Effector CD4-positive, alpha-beta T cell (primary cell): ENCODE data around the gene SRP72.
"Not testable (repeated sequence)": the region's sequence is repeated elsewhere in the genome, so short reads cannot be mapped to it uniquely, and the experiment has no call there.

Source experiments
- DNase-seq: peaks from one replicate; pipeline ENCODE4 v3.0.0-alpha.2; 2020

Gene SRP72

DNA sequence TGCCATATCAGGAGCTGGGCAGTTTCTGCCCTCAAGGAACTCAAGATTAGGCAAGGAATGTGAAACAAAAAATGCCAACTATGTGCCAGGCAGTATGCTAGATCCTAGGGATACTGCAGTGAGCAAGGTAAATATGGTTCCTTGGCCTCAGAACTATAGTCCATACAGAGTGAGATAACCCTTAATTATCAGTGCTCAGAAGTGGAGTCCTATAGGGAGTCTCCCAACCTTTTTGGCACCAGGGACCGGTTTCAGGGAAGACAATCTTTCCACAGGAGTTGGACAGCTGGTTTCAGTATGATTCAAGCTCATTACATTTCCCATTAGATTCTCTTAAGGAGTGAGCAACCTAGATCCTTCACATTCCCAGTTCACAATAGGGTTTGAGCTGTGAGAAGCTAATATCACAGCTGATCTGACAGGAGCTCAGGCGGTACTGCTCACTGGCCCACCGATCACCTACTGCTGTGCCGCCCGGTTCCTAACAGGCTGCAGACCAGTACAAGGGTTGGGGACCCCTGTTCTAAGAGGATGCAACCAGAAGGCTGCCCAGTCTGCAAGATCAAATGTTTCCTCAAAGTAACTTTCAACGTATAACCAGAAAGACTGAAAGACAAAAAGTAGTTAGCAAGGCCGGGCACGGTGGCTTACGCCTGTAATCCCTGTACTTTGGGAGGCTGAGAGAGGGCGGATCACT lies 1.7 kb upstream of the SRP72 start:
- DNase-seq: no peak

DNA sequence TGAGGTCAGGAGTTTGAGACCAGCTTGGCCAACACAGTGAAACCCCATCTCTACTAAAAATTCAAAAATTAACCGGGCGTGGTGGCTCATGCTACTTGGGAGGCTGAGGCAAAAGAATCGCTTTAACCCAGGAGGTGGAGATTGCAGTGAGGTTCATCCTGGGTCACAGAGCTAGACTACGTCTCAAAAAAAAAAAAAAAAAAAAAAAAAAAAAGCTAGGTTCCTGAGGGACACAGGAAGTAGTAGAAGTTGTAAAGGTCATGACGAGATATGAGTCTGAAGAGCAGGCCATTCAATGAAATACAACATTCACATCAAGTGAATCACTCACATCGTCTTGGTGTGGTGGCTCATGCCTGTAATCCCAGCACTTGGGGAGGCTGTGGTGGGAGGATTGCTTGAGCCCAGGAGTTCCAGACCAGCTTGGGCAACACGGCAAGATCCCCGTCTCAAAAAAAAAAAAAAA lies 1.1 kb upstream of the SRP72 start:
- not testable (repeated sequence) for DNase-seq

DNA sequence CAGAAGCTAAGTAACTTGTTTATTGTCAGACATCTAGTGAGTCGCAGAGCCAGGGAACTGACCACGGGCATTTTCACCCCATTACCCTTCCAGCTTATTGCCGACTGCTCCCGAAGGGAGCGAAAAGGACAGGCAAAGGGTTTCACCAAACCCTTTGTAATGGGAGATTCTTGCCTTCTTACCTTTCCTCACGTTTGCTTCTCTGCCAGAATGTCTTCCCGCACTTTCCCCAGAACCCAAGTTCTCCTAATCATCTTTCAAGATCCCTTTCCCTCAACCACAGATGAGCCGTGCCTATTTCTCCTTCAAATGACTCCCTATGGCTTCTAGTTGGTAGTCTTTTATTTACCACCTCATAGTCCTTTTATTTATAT lies 520 bp upstream of the SRP72 start:
- no peak for DNase-seq

DNA sequence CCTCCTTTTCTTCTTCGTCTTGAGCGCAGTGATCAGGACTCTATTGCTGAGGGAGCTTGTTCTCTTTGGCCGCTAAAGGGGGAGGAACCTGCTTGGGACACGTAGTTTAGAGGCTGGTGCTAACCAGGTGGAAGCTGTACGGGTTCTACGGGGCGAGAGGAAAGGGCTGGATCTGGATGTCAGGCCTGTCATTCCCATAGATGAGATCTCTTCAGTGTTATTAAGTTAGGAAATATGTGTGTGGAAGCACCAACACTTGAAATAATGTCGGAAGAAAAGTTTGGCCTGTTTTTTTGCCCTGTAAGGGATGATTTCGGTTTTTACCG lies 643 bp downstream of the SRP72 start:
- DNase-seq: no peak

DNA sequence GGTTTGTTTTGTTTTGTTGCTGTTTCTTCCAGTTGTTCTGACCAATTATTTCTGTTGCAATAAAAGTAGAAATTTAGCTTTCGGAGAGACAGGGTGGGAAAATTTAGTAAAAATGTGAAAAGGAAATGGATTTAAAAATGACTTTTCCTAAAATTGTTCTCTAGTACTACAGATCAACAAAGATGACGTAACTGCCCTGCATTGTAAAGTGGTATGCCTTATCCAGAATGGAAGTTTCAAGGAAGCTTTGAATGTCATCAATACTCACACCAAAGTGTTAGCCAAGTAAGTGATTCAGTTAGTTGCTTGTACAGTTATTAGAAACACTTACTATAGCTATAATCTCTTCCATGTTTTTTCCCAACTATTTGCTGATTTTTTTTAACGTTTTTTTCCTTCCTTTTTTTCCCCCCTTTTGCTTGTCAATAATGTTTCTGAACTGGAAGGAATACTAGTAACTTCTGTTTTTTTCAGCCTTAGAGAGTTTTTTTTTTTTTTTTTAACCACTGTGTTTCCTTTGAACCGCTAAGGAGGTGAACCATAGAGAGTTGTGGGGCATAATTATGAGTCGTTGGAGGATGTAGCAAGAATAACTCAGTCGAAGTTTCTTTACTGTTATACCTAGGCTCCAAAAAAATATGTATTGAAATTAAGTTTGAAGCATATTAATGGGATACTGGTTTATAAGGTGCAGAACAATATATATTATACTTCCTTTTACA lies 2.2 kb downstream of the SRP72 start:
- DNase-seq: no peak

DNA sequence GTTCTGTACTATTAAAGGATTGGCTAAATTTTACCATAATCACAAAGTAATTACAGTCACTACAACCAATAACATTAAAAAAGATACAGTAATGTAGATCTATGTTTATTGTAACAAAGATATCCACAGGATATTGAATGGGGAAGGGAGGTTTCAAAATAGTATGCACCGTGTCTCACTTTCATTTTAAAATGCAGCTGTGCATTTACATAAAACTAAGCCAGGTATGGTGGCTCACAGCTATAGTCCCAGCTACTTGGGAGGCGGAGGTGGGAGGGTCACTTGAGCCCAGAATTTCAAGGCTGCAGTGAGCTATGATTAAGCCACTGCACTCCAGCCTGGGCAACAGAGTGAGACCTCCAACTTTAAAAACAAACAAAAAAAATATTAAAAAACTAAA lies 8.5 kb downstream of the SRP72 start:
- DNase-seq: no peak

DNA sequence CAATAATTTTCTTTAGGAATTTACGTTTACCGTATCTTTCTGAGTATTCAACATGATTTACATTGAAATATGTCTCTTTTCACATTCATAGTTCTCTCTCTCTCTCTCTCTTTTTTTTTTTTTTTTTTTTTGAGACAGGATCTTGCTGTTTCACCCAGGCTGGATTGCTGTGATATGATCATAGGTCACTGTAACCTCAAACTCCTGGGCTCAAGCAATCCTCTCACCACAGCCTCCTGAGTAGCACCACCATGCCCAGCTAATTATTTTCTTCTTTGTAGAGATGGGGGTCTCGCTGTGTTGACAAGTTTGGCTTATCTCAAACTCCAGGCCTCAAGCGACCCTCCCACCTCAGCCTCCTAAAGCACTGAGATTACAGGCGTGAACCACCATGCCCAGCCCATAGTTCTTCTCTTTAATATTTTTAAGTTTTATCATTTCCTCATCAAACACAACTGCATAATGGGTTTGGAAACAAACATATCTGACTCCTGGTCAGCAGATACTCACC lies 9.8 kb downstream of the SRP72 start:
- DNase-seq: no peak

DNA sequence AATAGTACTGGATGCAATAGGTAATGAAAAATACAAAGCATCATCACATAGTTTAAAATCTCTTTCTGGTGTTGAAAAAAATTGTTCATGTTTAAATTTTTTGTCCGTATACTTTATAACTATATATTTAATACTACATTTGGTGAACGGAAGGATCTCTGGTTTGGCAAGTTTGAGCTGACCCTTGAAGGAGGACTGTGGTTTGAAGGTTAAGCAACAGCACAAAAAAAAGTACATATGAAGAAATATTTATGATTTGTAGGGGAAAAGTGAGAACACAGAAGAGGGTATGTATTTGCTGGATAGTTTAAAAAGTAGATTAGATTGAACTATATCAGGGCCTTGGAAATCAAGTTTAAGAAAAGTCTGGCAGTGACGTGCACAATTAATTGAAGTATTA lies 13.3 kb downstream of the SRP72 start:
- DNase-seq: no peak

DNA sequence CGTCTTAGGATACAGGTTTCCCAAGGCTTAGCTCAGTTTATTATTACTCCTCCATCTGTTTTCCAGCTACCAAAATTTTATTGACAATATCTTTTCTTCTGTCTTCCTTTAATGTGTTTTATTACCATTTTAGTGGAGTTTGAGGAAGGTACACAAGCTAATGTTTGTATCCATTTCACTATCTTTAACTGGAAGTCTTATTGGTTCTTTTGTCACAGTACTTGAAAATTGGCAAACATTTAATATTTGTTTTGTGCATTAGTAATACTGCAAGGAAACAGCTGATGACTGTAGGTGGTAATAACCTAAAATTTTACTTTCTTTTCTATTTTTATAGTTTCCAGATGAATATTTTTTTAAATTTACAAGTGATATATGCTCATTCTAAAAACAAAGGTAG lies 28.8 kb downstream of the SRP72 start:
- DNase-seq: no peak

DNA sequence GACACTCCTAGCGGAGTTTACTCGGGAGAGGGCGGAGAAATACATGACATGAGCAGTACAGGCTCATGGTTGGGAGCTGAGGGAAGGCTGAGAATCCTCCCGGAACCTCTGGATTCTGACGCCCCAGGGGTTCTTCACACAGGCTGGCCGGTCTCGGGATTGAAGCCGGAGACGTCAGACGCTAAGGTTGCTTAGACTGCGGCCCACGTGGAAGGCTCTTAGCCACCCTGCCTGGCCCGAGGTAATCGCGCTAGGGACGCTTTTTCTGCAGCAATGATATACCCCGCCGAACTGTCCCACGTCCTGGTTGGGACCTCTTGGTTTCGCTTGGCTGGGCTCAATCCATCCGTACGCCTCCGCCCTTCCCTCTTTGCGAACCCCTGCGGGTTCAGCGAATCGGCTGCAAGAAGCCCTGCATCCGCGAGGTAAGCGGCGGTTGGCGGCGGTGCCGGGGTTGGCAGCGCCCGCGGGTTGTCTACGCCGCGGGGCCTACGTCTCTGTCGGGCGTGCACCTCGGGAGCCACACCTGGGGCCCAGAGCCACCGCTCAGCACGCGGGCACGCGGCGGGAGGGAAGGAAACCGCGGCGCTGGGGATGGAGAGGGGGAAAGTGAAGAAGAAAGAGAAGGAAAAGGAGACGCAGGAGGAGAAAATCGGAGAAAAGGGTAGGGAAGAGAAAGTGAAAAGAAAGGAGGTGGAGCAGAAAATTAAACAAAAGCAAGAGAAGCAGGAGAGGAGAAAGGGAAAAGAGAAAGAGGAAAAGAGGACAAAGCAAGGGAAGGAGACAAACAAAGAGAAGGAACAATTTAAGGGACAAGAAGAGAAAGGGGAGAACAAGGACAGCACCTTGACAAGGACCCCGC lies 38.1 kb downstream of the SRP72 start, which contains the start of gene ARL9:
Gene ARL9 (plus strand): TSS at position 523 of the 862 bp plus-strand sequence. CDS start 72 bp downstream, at position 595.
- DNase-seq: peak; percentile 49

DNA sequence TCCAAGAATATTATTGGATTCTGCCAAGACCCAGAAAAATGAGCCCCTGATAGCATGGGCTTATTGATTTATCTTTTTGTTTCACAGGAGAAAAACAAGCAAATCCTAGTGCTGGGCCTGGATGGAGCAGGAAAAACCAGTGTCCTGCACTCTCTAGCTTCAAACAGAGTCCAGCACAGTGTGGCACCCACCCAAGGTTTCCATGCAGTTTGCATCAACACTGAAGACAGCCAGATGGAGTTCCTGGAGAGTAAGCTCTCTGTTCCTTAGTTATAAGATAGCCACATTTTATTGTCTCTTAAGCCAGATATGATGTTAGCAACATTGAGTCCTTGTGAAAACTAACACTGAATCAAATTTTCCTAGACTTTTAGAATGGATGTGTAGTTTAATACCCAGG lies 43.7 kb downstream of the SRP72 start:
- DNase-seq: no peak

DNA sequence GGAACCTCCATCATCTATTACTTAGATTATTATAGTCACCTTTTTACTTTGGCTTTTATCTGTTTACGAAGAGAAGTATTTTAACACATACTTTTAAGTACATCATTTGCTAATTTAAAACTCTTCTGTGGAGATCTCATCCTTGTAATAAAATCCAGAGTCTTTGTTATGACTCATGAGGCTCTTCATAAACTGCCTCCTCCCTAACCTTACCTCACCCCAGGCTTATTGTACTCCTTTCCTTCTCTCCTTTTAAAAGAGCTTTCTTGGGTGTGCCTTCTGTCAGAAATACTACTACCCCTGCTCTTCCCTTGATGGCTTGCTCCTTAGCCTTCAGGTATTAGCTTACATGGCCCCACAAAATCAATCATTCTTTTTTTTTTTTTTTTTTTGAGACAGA lies 44.7 kb downstream of the SRP72 start:
- no peak for DNase-seq

DNA sequence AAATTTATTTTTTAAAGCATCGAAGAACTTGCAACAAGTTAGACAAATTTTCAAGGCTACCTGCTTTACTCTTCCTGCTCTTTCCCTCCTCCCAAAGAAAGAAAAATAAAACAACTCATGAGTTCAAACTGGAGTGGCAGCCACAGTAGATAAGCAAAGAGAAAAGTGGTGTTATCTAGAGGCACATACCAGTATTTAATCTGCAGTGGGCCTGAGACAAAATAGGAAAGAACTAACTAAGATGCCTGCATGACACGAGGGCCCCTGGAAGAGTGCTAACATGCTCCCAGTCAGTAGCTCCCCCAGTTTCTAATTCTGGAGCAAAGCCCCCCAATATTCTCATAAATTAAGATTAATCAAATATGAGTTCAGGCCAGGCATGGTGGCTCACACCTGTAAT lies 46.1 kb downstream of the SRP72 start:
- DNase-seq: no peak

DNA sequence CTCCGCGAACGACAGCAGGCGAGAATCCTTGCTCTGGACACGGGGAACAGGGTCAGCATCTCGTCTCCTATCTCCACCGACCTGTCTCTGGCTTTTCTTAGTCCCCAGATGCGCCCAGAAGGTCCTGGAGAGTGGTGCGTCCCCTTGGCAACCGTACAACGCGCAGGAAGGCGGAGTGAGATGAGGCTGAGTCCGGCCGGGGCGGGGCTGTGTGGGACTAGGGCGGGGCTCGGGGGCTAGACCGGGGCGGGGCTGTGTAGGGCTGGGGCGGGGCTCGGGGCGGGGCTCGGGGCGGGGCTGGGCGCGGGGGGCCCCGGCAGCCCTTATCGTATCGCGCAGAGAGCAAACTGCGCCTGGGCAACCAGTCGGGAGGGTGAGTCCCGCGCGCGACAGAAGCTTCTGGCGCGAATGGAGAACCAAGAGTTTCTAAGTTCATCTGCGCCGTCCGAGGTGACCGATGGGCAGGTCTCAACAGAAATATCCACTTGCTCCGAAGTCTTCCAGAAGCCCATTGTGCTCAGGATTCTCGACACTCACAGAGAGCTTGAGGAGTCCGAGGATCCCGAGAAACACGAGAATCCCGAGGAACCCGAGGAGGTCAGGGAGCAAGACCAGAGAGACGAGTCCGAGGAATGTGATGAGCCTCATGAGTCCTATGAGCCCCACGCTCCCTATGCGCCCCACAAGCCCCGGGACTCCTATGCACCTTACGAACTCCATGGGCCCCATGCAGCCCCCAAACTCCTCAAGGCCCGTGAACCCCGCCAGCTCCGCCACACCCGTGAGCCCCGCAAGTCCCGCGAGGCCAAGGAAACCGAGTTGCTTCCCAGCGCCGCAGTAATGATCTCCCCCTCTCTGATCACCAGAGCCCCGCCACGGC lies 63.1 kb downstream of the SRP72 start:
- peak; percentile 64 for DNase-seq

DNA sequence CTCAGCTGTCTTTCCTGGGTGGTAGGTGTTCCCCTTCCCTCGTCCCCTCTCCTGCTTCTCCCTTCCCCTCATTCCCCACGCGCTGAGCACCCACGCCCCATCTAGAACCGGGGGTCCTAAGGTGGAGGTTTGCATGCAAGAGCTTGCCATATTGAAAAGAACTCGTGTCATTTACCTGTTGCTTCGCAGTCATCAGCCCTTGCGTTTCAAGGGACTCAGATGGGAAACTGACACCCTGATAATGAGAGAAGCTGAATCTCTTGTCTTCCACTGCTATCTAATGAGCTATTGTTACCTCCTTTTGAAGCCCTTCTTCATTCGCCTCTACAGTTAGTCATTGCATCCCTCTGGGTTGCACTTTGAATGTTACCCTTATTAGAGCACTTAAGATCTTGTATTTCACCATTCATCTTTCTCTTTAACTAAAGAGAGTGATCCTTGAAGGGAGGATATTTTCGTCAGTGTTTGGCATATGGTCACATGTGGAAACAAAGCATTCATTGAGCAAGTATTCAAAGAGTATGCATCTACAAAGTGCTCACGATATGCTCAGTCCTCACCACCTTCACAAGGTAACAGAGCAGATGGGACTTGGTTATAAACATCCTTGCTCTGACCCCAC lies 63.8 kb downstream of the SRP72 start:
- no peak for DNase-seq

DNA sequence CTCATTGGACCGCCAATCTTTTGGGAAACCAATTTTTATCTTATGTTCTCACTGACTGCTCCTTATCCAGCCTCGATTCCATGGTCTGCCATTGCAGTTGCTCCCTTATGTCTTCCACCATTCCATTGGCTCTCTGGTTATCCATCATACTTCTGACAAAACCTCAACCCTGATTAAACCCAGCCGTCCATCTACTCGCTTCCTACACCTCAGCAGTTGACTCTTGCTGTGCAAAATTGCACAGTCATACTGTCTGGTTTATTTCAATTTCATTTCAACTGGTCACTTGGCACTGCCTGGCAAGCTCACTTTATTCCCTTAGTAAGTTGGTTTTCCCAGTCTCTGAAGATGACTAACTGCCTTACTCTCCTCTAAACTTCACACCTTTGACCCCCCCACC lies 64.4 kb downstream of the SRP72 start:
- no peak for DNase-seq

DNA sequence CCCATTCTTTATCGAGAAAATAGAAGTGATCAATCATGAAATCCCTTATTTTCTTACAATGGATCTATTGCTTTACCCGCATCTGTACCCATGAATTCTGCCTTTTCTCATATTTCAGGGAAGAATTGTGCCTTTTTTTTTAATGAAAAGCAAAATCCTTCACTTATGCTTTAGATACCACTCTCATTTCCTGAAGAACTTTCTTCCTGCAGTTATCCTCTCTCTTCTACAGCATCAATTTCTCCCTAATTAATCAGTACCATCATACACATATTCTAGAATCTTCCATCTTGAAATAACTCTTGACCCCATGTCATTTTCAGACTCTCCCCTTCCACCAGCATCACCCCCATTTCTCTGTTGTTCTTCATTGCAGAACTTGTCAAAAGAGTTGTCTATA lies 64.8 kb downstream of the SRP72 start:
- DNase-seq: no peak

DNA sequence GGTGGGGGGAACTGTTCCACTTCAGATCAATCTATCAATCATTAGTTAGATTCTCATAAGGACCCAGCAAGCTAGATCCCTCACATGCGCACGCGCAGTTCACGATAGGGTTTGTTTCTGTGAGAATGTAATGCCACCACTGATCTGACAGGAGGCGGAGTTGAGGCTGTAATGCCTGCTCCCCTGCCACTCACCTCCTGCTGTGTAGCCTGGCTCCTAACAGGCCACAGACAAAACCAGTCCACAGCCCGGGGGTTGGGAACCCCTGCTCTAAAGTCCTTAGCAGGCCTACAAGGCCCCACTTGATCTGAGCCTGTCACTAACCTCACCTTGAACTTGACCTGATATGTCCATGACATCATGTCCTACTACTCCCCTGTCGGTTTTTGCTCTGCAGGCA lies 68.5 kb downstream of the SRP72 start:
- DNase-seq: no peak

DNA sequence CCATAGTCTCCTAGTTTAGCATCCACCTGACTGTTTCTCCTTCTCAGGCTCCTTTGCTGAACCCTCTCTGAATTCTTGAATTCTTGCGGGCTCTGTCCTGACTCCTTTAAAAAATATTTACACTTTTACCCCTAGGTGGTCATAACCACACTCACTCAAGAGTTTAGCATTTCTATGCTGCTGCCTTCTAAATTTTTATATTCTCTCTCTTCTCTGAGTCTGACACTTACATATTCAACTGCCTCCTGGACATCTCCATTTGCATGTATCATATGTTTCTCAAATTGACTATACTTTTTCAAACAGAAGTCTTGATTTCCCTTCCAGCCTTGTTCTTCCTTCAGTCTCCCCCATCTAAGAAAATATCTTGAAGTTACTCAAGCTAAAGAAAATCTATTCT lies 69.7 kb downstream of the SRP72 start:
- DNase-seq: no peak

DNA sequence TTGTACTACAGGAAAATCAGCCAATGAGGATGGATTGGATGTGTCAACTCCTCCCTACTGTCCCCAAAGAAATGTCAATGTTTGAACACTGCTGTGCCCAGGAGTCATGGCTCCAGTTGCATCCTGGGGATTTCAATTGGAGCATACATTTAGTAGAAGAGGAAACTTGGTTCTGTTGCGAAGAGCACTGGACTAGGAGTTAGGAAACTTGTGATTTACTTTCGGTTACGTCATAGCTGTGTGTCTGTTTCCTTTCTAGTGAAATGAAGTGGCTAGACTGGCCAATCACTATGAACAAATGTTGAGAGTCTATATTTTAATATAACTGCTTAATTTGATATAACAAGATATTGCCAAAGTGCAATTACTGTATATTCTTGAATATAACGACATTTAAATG lies 73.4 kb downstream of the SRP72 start:
- DNase-seq: no peak

DNA sequence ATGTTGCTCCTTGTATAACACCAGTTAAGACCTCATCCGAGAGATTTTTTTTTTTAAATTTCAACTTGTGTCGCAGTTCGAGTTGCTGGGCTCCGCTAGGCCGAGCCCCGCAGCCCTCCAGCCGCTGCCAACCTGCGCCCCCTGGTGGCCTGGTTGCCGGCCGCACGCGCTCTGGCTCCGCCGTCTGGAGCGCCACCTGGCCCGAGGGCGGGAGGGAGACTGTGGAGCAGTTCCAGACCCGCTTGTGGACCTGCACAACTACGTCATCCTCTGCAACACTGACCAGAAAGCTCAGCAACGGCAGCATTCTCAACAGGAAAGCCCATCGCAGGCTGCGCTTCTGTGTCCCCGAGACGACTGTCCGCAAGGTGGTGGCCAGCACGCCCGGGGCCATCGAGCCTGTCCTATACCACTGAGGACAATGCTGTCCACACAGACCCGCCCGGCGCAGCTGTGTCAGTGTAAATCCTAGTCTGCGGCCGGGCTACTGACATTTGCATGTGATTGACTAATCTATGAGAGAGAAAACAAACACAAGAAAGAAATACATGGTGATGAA lies 77.2 kb downstream of the SRP72 start:
- peak; percentile 81 for DNase-seq

DNA sequence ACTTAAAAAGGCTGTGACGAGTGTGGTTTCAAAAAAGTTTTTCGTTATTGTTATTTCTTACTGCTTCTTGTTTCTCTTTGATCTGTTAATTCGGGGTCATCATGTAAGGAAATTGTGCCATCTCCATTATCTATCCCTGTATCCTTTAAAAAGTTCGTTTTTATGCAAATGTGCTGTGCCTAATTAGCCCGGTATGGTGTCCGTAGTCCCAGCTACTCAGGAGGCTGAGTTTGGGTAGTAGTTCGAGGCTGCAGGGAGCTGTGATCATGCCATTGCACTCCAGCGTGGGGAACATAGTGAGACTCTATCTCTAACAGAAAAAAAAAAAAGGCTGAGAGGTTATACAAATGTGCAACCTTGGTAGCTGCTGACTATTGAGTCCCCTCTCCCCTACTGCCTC lies 83.2 kb downstream of the SRP72 start:
- DNase-seq: no peak
